HEK293 (cell line): Measurements from ENCODE around the gene RIMKLA.

ENCODE experiments used
- BCL11A ChIP-seq: fragments of 450-650 bp; formaldehyde crosslinking; IDR thresholded peaks from 2 replicates; pipeline ENCODE4 v1.5.1; 2016; ENCODE audit warnings: low read depth, missing biosample characterization, missing genetic modification characterization
- BCL11B ChIP-seq: fragments of 450-650 bp; formaldehyde crosslinking; IDR thresholded peaks from 2 replicates; pipeline ENCODE4 v1.5.1; 2016; ENCODE audit warnings: low read depth, missing biosample characterization, missing genetic modification characterization
- BCL6B ChIP-seq: fragments of 450-650 bp; formaldehyde crosslinking; IDR thresholded peaks from 2 replicates; pipeline ENCODE4 v1.5.1; 2017; ENCODE audit warnings: missing biosample characterization, missing genetic modification characterization
- CTCF ChIP-seq: fragments of 450-650 bp; formaldehyde crosslinking; IDR thresholded peaks from 2 replicates; pipeline ENCODE4 v1.5.1; 2016; ENCODE audit warnings: missing biosample characterization, missing genetic modification characterization
- GLIS2 ChIP-seq: fragments of 450-650 bp; formaldehyde crosslinking; IDR thresholded peaks from 2 replicates; pipeline ENCODE4 v1.5.1; 2016; ENCODE audit warnings: missing biosample characterization, missing genetic modification characterization
- IKZF3 ChIP-seq: fragments of 450-650 bp; IDR thresholded peaks from 2 replicates; pipeline ENCODE4 v1.5.0; 2018; ENCODE audit warnings: missing biosample characterization, mild to moderate bottlenecking, missing genetic modification characterization, moderate library complexity
- OVOL3 ChIP-seq: fragments of 450-650 bp; formaldehyde crosslinking; IDR thresholded peaks from 2 replicates; pipeline ENCODE4 v1.5.1; 2016; ENCODE audit warnings: missing biosample characterization, missing genetic modification characterization
- REPIN1 ChIP-seq: fragments of 450-650 bp; formaldehyde crosslinking; IDR thresholded peaks from 2 replicates; pipeline ENCODE4 v1.5.1; 2017; ENCODE audit warnings: missing biosample characterization, missing genetic modification characterization, low read depth
- REST ChIP-seq: fragments of 450-650 bp; formaldehyde crosslinking; IDR thresholded peaks from 2 replicates; pipeline ENCODE4 v1.5.1; 2016; ENCODE audit warnings: missing biosample characterization, missing genetic modification characterization
- TRIM28 ChIP-seq: IDR thresholded peaks from 2 replicates; pipeline ENCODE4 v1.6.1; 2011; ENCODE audit warnings: low read length, control low read depth, borderline replicate concordance
- ZBTB21 ChIP-seq: fragments of 450-650 bp; formaldehyde crosslinking; IDR thresholded peaks from 2 replicates; pipeline ENCODE4 v1.5.1; 2017; ENCODE audit warnings: missing biosample characterization, missing genetic modification characterization
- ZBTB44 ChIP-seq: fragments of 450-650 bp; IDR thresholded peaks from 2 replicates; pipeline ENCODE4 v1.5.1; 2018; ENCODE audit warnings: missing biosample characterization, mild to moderate bottlenecking, missing genetic modification characterization
- ZNF140 ChIP-seq: fragments of 450-650 bp; formaldehyde crosslinking; IDR thresholded peaks from 2 replicates; pipeline ENCODE4 v1.5.1; 2016; ENCODE audit warnings: missing biosample characterization, missing genetic modification characterization
- ZNF175 ChIP-seq: fragments of 450-650 bp; formaldehyde crosslinking; IDR thresholded peaks from 2 replicates; pipeline ENCODE4 v1.5.1; 2016; ENCODE audit warnings: missing biosample characterization, missing genetic modification characterization
- ZNF2 ChIP-seq: fragments of 450-650 bp; formaldehyde crosslinking; IDR thresholded peaks from 2 replicates; pipeline ENCODE4 v1.5.1; 2016; ENCODE audit warnings: missing biosample characterization, missing genetic modification characterization
- ZNF248 ChIP-seq: fragments of 450-650 bp; formaldehyde crosslinking; IDR thresholded peaks from 2 replicates; pipeline ENCODE4 v1.5.1; 2017; ENCODE audit warnings: missing biosample characterization, missing genetic modification characterization
- ZNF311 ChIP-seq: fragments of 450-650 bp; formaldehyde crosslinking; IDR thresholded peaks from 2 replicates; pipeline ENCODE4 v1.5.1; 2017; ENCODE audit warnings: missing biosample characterization, missing genetic modification characterization, borderline replicate concordance
- ZNF416 ChIP-seq: fragments of 450-650 bp; formaldehyde crosslinking; IDR thresholded peaks from 2 replicates; pipeline ENCODE4 v1.5.1; 2016; ENCODE audit warnings: missing biosample characterization, missing genetic modification characterization
- ZNF514 ChIP-seq: fragments of 450-650 bp; formaldehyde crosslinking; IDR thresholded peaks from 2 replicates; pipeline ENCODE4 v1.5.1; 2016; ENCODE audit warnings: missing biosample characterization, missing genetic modification characterization
- ZNF549 ChIP-seq: fragments of 450-650 bp; IDR thresholded peaks from 2 replicates; pipeline ENCODE4 v1.5.1; 2018; ENCODE audit warnings: missing biosample characterization, missing genetic modification characterization, mild to moderate bottlenecking, inconsistent platforms, moderate library complexity
- ZNF555 ChIP-seq: fragments of 450-650 bp; formaldehyde crosslinking; conservative IDR thresholded peaks from 2 replicates; pipeline ENCODE4 v1.5.1; 2017; ENCODE audit warnings: missing biosample characterization, mild to moderate bottlenecking, missing genetic modification characterization, inconsistent platforms
- ZNF560 ChIP-seq: fragments of 450-650 bp; formaldehyde crosslinking; IDR thresholded peaks from 2 replicates; pipeline ENCODE4 v1.5.1; 2017; ENCODE audit warnings: missing biosample characterization, missing genetic modification characterization, borderline replicate concordance
- ZNF571 ChIP-seq: fragments of 450-650 bp; formaldehyde crosslinking; IDR thresholded peaks from 2 replicates; pipeline ENCODE4 v1.5.0; 2017; ENCODE audit warnings: missing biosample characterization, missing genetic modification characterization
- ZNF585B ChIP-seq: fragments of 450-650 bp; formaldehyde crosslinking; IDR thresholded peaks from 2 replicates; pipeline ENCODE4 v1.5.1; 2016; ENCODE audit warnings: missing biosample characterization, missing genetic modification characterization
- ZNF623 ChIP-seq: fragments of 450-650 bp; formaldehyde crosslinking; IDR thresholded peaks from 2 replicates; pipeline ENCODE4 v1.5.1; 2016; ENCODE audit warnings: missing biosample characterization, missing genetic modification characterization
- ZNF707 ChIP-seq: fragments of 450-650 bp; formaldehyde crosslinking; IDR thresholded peaks from 2 replicates; pipeline ENCODE4 v1.5.1; 2016; ENCODE audit warnings: missing biosample characterization, missing genetic modification characterization
- ZNF768 ChIP-seq: fragments of 450-650 bp; formaldehyde crosslinking; IDR thresholded peaks from 2 replicates; pipeline ENCODE4 v1.5.1; 2018; ENCODE audit warnings: missing biosample characterization, mild to moderate bottlenecking, missing genetic modification characterization
- ZXDB ChIP-seq: fragments of 450-650 bp; formaldehyde crosslinking; IDR thresholded peaks from 2 replicates; pipeline ENCODE4 v1.5.1; 2016; ENCODE audit warnings: missing biosample characterization, missing genetic modification characterization
- TF ChIP-seq, protein P1 (sequence below): fragments of 450-650 bp; formaldehyde crosslinking; IDR thresholded peaks from 2 replicates; pipeline ENCODE4 v1.5.1; 2016; ENCODE audit warnings: missing biosample characterization, missing genetic modification characterization

RIMKLA gene

DNA sequence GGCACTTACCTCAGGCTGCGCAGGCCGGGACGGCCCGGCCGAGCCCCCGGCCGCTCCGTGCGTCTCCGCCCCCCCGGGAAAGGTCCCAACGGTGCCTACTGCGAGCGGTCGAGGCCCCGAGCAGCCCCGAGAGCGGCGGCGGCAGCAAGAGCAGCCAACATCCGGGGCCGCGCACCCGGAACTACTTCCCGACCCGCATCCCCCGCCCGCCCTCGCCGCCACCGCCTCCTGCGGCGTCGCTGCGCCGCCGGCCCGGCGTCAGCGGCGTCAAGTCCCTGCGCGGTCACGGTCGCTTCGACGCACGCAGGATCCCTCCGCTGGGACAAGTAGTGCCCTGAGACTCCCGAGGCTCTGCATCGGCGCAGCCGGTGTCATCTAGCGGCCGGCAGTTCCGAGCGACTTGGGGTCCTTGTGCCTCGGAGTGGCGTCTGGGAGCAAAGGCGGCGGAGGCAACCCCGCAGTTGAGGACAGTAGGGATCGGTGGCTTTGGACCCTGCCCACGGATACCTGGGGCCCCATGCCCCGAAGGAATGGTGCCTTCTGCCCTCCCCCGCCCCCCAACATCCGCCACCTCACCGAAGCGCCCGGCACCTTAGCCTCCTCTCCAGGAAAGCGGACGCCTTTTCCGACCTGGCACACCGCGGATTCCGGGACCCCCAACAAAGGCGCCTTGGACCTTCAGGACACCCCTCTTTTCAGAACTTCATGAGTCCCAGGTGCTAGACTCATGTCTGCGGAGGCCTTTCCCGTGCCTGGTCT, 45.4 kb upstream of the RIMKLA start, which contains the start of gene FOXJ3 (continued):
- TF ChIP-seq, protein P1, sequence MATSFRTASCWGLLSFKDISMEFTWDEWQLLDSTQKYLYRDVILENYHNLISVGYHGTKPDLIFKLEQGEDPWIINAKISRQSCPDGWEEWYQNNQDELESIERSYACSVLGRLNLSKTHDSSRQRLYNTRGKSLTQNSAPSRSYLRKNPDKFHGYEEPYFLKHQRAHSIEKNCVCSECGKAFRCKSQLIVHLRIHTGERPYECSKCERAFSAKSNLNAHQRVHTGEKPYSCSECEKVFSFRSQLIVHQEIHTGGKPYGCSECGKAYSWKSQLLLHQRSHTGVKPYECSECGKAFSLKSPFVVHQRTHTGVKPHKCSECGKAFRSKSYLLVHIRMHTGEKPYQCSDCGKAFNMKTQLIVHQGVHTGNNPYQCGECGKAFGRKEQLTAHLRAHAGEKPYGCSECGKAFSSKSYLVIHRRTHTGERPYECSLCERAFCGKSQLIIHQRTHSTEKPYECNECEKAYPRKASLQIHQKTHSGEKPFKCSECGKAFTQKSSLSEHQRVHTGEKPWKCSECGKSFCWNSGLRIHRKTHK (tag by site-specific recombination) = no peak
- TF ChIP-seq BCL6B = peak; percentile 57; the same call in 1 of the 2 replicates
- peak; percentile 79 for TF ChIP-seq ZBTB21
- no peak for TF ChIP-seq ZNF175 (tag by site-specific recombination)
- TF ChIP-seq BCL11B = peak; percentile 63
- TF ChIP-seq OVOL3 (tag by site-specific recombination) = peak; percentile 75
- no peak for TF ChIP-seq ZNF514
- TF ChIP-seq ZNF416 (tag by site-specific recombination) = no peak
- TF ChIP-seq ZNF140 = no peak; the same call in 1 of the 2 replicates
- no peak for TF ChIP-seq ZNF623 (tag by site-specific recombination)
- peak; percentile 57; the same call in 1 of the 2 replicates for TF ChIP-seq ZNF560 (tag by site-specific recombination)
- TF ChIP-seq ZNF707 (tag by site-specific recombination) = no peak
- TF ChIP-seq ZNF555 (tag by site-specific recombination) = no peak
- TF ChIP-seq ZNF549 (tag by site-specific recombination) = 0 out of 2 replicates have a peak, but pooled peaks have one; percentile 45
- TF ChIP-seq CTCF (tag by site-specific recombination) = peak; percentile 85
- TF ChIP-seq ZNF311 = no peak
- TF ChIP-seq ZXDB = peak; percentile 97
- TF ChIP-seq ZNF571 (tag by site-specific recombination) = no peak
- TF ChIP-seq ZNF768 (tag by site-specific recombination) = 0 out of 2 replicates have a peak, but pooled peaks have one; percentile 3
- TF ChIP-seq ZNF585B = no peak
- no peak for TF ChIP-seq TRIM28
- peak; percentile 95 for TF ChIP-seq ZNF2 (tag by site-specific recombination)
- no peak for TF ChIP-seq ZNF248
- TF ChIP-seq BCL11A (tag by site-specific recombination) = no peak
- TF ChIP-seq ZBTB44 (tag by site-specific recombination) = peak; percentile 79; the same call in 1 of the 2 replicates
- TF ChIP-seq REST (tag by site-specific recombination) = peak; percentile 56; the same call in 1 of the 2 replicates
- peak; percentile 90 for TF ChIP-seq GLIS2
- peak; percentile 40 for TF ChIP-seq IKZF3 (tag by site-specific recombination)
- TF ChIP-seq REPIN1 (tag by site-specific recombination) = no peak
